ENCODE data around the gene GJD4.

The GJD4 gene

DNA sequence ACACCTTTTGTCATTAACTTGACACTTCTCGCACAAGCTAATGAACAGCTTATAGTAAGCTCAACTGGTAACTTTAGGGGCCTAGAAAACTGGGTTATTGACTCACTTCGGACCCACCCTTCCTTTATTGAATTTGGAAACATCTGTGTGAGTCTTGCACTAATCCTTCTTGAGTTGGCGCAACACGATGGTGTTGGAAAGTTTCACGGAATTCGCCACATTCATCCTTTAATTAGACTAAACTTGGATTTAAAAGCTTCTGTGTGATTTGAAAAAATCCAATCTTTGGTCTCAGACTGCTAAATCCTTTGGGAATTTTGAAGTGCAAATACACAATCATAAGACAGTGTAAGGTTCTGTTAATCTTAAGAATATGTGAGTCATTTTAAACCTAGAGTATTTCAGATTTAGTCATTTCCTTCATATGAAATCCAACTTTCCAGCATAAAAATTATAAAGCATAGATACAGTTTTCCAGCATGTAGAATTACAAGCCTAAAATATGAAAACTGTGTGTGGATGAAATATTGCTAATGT is 21.9 kb downstream of the GJD4 start:
- no peak for DNase-seq (ENCODE audit: low spot score)

DNA sequence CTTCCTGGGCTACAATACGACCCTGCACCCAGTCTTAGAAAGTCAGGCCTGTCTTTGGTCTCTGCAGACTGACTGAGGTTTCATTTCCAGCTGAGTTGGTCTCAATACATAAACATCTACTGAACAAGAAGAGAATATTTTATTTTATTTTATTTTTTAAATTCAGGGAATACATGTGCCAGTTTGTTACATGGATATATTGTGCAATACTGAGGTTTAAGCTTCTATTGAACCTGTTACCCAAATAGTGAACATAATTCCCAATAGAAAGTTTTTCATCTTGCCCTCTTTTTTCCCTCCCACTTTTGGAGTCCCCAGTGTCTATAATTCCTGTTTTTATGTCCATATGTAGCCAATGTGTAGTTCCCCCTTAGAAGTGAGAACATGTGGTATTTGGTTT is 26.3 kb downstream of the GJD4 start:
- DNase-seq (ENCODE audit: low spot score): no peak

DNA sequence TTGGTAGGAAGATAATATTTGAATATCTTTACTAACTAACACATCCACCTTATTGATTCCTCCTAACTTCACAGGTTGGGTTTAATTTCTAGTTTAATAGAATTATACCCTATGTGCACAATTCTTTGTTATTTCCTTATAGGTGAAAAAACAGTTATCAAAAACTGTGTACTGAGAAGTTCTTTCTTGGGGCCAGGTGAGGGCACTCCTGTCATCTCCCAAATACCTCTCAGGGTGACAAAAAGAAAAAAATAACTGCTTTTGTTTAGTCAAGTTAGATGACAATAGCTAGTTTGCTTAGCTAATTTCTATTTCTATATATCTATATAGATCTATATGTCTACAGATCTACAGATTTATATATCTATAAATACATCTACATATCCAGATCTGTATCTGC is 26.9 kb downstream of the GJD4 start:
- no peak for DNase-seq (ENCODE audit: low spot score)

DNA sequence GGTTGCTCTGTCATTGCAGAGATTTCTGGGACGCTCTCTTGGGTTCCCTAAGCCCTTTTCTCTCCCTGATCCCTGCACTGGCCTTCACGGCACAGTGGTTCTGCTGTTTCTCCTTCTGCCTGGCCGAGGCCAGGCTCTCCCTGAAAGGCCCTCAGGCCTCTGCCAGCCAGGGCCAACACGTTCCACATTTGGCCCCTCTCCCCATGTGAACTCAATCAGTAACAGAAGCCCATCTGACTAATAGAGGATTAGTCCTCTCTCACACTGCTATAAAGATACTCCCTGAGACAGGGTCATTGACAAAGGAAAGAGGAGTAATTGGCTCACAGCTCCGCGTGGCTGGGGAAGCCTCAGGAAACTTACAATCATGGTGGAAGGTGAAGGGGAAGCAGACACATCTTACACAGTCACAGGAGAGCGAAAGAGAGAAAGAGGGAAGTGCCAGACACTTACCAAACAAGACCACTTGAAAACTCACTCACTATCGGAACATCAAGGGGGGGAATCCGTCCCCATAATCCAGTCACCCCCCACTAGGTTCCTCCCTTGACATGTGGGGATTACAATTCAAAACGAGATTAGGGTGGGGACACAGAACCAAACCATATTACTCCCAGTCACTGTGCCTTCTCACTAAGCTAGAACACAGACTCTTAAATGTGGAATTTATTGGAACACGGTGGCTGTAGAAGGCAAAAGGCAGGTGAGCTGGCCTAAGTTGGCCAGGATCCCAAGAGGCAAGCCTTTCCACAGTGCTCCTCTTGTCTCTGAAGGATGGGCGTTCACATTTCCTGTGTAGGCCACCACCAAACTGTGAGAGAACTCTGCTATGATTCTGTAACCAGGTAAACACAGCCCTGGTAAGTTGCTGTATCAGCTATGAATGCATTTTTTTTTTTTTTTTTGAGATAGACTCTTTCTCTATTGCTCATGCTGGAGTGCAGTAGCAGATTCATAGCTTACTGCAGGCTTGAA is 28.2 kb downstream of the GJD4 start:
- no peak for DNase-seq (ENCODE audit: low spot score)

DNA sequence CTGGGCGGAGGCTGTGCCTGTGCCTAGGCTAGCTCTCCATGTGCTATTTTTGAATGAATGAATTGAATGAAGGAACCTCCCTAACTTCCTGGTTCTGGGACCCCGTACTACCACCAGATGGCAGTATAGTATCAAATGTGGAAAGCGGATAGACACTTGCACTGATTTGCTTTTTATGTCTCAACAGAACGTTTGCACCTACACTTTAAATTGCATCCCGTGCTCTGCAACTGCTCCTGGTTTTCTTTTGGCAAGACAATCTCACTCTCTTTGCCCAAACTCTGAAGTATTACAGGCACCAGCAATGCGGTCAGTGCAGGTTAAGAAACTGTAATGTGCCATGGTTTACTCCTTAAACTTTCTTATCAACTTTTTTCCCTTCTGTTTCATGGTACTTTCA is 30.4 kb downstream of the GJD4 start:
- peak; percentile 37 for DNase-seq (ENCODE audit: low spot score)

DNA sequence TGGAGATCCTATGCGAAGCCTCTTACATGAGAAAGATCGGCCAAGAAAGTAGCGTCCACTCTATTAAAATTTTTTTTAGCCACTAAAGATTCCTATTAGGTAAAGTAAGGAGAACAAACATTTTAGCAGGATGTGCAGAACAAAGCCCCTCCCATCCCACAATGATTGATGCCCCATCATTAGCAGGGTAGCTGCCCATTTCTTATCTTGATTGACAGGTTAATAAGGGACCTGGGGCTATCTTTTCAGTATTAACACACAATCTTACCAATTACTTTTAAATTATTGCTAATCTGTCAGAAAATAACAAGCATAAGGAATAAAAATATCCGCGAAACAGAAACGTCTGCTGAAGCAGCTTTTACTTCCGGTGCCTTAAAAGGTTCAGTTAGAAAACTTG is 31.8 kb downstream of the GJD4 start:
- no peak for DNase-seq (ENCODE audit: low spot score)

DNA sequence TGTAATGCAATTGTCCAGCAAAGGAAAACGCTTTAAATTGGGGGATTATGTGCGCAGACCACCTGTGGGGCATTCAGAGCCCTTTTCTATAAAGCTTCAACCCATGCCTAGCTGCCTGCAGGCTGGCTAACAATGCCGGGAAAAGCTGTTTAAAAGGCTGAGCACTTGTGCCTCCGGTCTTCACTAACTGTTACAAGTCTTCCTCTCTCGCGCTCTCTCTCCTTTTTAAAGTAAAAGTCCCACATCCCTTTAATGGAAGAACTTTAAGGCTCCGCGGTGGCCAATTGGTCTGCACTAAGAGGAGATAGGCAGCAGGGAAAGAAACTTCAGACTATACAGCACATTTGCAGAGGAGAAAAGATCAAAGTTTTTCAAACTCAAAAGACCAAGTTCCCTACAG is 32.3 kb downstream of the GJD4 start:
- no peak for DNase-seq (ENCODE audit: low spot score)

DNA sequence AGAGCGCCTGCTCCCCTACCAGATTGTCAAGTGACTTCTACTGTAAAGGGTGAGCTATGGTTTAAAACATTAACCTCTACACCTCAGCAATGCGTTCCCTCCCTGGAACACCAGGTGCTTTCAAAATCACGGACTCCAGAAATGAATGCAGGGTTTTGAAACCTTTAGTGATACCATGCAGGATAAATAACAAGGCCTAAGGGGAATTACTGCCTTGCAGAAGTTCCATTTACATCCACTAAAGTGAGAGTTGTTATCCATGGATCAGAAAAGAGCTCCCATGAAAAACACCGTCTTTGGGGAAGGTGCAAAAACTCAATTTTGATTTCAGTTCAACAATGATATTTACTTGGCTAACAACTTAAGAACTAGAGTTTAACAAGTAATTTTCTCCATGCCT is 33.0 kb downstream of the GJD4 start:
- DNase-seq (ENCODE audit: low spot score): no peak

DNA sequence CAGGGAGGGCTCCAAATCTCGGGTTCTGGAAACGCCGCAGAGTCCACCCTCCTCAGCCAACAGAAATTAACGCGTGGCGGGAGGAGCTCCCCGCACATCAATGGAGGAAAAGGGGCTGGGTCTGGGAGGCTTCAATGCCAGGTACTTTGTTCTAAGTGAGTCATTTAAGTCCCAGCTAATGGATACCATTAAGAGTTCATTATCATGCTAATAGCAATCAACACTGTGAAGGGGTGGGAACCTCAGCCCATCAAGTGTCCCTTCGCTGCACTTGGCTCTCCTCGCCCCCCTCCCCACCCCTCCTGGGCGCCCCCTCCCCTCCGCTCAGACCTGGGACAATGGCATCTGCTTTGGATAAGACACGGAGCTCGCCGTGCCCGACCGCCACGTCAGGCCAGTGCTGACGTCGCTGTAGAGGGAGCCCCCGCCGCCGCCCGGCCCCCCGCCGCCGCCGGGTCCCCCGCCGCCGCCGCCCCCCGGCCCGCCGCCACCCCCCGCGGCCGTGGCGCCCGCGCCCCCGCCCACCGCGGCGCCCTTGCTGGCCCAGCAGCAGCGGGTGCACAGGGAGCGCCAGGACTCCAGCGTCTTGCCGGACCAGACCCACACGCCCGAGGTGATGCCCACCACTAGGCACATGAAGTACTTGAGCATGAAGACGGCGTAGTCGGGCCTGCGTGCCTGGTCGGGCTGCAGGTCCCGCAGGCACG is 34.0 kb downstream of the GJD4 start:
- no peak for DNase-seq (ENCODE audit: low spot score)

DNA sequence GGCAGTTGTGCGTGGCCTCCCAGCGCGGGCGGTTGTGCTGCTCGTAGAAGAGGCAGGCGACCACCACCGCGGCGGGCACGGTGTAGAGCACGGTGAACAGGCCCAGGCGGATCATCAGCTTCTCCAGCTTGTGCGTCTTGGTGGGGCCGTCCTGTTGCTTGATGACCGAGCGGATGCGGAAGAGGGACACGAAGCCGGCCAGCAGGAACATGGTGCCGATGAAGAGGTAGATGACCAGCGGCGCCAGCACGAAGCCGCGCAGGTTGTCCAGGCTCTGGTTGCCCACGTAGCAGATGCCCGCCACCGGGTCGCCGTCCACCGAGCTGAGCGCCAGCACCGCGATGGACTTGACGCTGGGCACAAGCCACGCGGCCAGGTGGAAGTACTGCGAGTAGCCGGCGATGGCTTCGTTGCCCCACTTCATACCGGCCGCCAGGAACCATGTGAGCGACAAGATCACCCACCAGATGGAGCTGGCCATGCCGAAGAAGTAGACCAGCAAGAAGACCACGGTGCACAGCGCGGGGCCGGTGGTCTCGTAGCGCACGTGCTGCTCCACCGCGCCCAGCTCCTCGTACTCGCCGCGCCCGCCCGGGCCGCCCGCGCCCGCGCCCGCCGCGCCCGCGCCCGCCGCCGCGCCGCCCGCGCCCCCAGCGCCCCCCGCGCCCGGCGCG is 34.7 kb downstream of the GJD4 start:
- no peak for DNase-seq (ENCODE audit: low spot score)

DNA sequence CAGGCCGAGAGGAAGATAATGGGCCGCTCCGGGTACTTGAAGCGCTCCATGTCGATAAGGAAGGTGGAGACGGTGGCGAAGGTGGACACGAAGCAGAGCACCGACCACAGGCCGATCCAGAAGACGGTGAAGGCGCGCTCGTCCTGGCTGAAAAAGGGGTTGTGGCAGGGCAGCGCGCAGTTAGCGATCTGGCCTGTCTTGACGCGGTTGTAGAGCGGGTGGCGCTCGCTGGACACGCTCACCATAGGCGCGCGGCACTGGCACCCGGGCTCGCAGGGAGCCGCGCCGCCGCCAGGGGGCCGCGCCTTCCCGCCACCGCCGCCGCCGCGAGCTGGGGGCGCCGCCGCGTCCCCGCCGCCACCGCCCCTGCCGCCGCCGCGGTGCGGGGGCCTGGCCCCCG is 35.3 kb downstream of the GJD4 start:
- DNase-seq (ENCODE audit: low spot score): no peak

DNA sequence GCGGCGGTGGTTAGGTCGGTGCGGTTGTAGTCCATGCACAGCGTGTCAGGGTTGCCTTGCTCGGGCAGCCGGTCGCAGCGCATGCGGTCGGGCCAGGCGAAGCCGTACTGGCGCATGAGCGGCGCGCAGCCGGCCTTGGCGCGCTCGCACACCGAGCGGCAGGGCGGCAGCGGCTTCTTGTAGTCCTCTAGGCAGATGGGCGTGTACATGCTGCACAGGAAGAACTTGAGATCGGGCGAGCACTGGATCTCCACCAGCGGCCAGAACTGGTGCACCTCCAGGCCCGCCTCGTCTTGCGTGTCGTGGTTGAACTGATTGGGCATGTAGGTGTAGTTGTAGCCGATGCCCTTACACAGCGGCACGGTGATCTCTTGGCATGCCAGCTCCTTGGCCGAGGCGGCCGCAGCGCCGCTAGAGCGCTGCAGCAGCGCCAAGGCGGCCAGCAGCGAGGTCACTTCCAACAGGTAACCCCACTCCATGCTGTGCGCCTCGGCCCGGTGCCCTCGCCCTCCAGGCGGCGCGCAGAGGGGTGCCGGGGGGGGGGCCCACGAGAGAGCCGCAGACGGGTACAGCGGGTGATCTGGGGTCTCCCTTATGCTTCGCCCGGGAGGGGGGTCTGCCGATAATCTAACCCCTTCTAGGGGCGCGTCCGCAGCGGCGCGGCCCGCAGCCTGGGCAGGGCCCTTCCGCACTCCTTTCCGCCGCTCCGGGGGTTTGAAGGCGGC is 36.0 kb downstream of the GJD4 start:
- no peak for DNase-seq (ENCODE audit: low spot score)

DNA sequence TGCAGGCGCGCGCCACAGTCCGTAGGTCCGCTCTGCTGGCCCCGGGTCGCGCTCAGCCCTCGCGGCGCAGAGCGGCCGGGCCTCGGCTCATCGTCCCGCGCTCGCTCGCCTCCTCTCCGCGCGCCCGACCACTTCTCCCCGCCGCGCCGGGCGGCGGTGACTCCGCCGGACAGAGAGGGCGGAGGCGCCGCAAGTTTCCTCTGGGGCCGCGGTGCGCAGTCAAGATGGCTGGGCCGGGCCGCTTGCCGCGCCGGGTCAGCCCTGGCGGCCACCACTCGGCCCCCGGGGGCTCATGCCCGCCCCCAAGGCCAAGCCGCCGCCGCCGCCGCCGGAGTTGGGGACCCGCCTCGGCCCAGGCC is 36.5 kb downstream of the GJD4 start:
- DNase-seq (ENCODE audit: low spot score): no peak

DNA sequence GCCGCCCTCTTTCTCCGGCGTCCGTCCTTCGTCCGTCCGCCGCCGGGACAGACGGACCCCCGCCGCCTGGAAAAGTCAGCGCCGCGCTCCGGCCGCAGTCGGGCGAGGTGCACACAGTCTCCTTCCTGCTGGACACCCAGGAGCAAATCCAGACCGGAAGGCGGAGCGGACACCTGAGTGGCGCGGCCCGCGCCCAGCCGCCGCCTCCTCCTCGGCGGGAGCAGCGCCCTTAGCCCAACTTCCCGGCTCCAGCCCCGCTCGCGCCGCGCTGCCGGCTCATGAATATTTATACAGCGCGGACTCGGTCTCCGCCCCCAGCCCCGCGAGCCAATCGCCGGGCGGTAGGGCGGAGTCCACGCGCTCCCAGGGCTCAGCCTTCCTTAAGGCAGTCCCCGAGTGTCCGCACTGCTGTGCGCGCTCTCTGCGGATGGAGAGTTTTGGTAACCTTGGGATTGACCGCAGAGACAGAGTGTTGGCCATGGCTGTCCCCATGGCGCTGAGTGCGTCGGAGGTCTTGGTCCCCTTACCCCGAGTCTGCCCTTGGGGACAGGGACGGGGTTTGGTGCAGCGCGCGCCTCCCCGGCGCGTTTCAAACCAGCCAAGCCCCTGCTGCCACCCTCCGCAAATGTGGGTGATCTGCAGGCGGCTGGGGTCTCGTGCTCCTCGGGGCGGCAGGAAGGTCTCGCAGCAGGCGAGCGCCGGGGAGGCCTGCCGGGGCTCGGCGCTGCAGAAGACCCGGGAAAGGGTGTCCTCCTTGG is 37.1 kb downstream of the GJD4 start, which contains the start of gene FZD8:
Gene FZD8 (minus strand): TSS at position 262 of the 758 bp plus-strand sequence. CDS start 867 bp downstream, outside the sequence.
- DNase-seq (ENCODE audit: low spot score): peak; percentile 4

DNA sequence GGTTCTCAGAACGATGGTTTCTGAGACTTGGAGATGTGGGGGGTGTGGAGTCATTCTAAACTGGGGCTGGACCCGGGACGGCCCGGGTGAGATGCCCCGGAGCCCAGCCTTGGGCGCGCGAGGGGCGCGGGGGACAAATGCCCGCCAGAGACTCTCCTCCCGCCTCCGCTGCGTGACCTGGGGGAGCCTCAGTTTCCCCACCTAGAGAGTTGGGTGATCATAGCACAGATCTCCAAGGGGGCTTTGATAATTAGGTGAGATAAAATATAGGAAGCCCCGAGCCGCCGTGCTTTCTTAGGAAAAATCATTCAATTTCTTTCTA is 37.6 kb downstream of the GJD4 start:
- DNase-seq (ENCODE audit: low spot score): no peak

DNA sequence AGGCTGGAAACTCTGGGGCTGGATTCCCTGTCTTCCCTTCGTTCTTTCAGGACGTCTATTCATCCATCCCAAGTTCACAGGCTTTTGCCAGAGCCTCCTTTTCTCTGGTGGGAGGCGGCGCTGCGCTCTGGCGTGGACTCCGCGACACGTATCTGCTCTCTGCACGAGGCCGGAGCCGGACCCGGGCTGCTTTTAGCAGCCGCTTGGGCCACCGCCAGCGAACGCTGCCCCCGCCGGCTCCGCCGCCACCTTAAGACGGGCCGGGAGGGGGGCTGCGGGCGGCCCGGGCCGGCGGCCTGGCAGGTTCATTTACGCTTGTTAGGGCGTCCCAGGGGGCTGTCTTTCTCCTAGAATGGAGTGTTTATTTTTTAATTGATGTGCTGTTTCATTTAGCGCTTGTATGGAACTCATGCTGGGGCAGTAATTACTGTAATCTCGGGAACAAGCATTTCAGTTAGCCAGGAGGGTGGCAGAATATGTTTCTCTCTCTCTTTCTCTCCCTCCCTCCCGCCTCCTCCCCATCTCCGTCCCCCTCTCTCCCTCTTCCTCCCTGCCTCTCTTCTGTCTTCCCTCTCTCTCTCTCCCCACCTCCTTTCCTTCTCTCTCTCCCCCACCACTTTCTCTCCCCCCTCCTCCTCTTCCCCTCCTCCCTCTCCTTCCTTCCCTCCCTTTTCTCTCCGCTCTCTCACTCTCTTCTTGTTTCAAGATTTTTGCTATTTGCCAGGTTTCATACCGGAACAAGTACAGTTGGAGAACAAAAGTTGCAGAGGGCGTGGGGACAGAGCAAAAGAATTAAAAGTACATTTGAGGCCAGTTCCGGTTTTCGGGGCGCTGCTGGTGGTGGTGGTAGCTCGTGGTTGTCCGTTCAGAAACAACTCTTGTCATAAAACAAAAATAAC is 38.3 kb downstream of the GJD4 start:
- no peak for DNase-seq (ENCODE audit: low spot score)

DNA sequence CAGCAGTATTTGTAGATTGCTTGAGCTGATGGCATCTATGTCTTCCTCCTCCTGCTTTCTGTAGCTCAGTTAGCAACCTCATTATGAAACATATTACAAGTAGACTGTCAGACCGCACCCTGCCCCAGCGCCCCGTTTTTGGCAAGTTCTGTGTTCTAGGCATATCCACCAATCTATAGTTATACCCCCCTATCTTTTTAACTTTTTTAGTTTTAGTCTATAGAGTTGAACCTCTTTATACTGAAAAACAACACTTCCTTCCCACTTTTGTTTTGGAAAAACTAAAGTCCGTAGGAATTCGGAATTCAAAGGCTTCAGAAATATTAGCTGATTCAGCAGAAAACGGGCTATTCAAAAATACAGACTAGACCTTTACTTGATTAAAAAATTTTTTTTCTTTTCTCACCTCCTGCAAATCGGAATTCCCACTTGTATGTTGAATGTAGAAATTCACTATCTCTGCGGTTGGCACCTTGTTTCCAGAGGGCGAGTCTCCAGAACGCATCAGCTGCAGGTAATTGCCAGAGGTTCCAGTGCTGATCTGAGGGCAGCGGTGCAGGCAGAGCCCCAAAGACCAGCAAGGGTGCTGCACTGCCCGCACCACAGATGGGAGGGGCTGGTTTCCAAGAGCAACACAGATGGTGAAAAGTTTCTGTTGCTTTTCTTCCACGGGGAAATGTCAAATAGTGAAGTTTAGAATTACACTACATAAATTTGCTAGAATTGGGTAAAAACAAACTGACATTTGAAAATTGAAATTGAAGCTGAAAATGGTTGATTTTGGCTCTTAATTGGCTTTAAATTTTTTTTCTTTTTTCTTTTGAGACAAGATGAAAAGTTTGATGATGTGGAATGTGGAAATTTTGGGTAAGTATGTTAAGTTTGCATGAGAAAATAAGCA is 39.2 kb downstream of the GJD4 start:
- DNase-seq (ENCODE audit: low spot score): no peak

DNA sequence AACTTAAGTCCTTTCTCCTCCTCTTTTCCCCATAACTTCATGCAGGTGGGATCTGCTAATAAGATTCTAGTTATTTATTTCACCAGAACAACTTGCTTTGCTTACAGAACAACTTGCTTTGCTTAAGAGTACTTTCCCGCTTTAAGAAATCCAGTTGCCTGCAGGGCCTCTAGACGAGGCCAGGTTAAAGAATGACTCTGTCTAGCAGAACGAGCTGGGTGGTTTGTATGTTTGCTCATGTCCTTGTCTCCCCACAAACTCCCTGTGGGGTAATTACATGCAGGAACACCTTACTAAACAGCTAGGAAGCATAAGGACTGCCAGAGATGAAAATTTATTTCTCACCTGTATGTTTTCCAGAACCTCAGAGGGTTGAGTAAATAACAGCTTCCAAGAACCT is 45.8 kb downstream of the GJD4 start:
- no peak for DNase-seq (ENCODE audit: low spot score)

DNA sequence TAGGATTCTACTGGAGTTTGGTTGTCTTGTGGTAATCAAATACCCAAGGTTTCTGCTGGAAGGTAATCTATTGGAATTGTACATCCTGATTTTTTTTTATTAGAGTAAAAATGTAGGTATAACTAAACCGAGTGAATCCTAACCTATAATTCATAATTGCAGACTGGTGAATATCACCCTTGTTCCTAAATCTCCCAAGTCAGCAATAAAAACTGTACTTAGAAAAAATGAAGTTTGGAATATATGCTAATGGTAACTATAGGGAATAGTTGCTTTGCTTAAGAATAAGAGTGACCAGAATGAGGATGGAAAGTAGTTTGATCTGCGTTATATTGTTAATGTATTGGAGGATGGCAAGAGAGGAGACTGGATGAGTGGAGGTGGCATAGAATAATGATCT is 47.7 kb downstream of the GJD4 start:
- no peak for DNase-seq (ENCODE audit: low spot score)
